ENCODE results near the gene ANTXR1. TPM values are rescaled to one million over a fixed set of nuclear protein-coding genes. Genes with fewer than 3 reads are reported as not detected.

The ANTXR1 gene
- total and polyA plus RNA-seq, 2 of the 8 experiments (the other 6 are each of a cell fraction or from before 2014, with no cell fraction given): 15.8 to 44.3 TPM

- no peak for TF ChIP-seq TBP (IDR thresholded peaks at IDR 0.05; ENCODE audit: low read depth, low read length)
- no peak for TF ChIP-seq RBBP5 (IDR thresholded peaks at IDR 0.05; ENCODE audit: borderline replicate concordance, low read depth, low read length)
- TF ChIP-seq TEAD4 (IDR thresholded peaks at IDR 0.05; ENCODE audit: low read depth, low read length): no peak
- no peak for TF ChIP-seq CEBPB (IDR thresholded peaks at IDR 0.05; ENCODE audit: low read depth, low read length)
- TF ChIP-seq NRF1 (IDR thresholded peaks at IDR 0.05; ENCODE audit: low read depth, low read length): no peak
- no peak for TF ChIP-seq EZH2 (IDR thresholded peaks at IDR 0.05; ENCODE audit: low read depth, low read length, severe bottlenecking)
- no peak for TF ChIP-seq CREB1 (IDR thresholded peaks at IDR 0.05)
- no peak for TF ChIP-seq SRF (IDR thresholded peaks at IDR 0.05; ENCODE audit: low read depth, low read length)
- no peak for TF ChIP-seq ATF3 (IDR thresholded peaks at IDR 0.05; ENCODE audit: insufficient read depth, low read depth, low read length)
- Histone ChIP-seq H3K4me2 (ENCODE audit: insufficient read depth in 1 of 2, low read depth in 2 of 2, low read length in 2 of 2) (no peak overlapping the region), H2BK5ac (ENCODE audit: low read depth, low read length) (no peak overlapping the region), H3K14ac (ENCODE audit: insufficient read length) (no peak overlapping the region), H3K9ac (replicated peaks in 1 of 4; ENCODE audit: extremely low read depth in 1 of 4, low read depth in 3 of 4, low read length in 3 of 4) (no peak overlapping the region), H3K27me3 (replicated peaks in 1 of 4; ENCODE audit: control insufficient read depth in 3 of 4, extremely low read depth in 1 of 4, insufficient read depth in 3 of 4, low read length in 3 of 4) (no peaks in the 10 kb centered on the region), H3K36me3 (ENCODE audit: control insufficient read depth in 2 of 4, insufficient read depth in 4 of 4, low read length in 3 of 4) (no peaks in the 10 kb centered on the region), H2BK120ac (replicated peaks; ENCODE audit: low read depth, low read length) (no peak overlapping the region), H3K56ac (replicated peaks; ENCODE audit: insufficient read length, low read depth, low read length) (no peak overlapping the region), H3K9me3 (ENCODE audit: insufficient read depth in 2 of 2, low read depth in 1 of 2, low read length in 1 of 2) (no peaks in the 10 kb centered on the region), H3K4me1 (replicated peaks in 1 of 4; ENCODE audit: control insufficient read depth in 3 of 4, insufficient read depth in 4 of 4, low read length in 3 of 4) (no peaks in the 10 kb centered on the region), H3K27ac (ENCODE audit: low read depth, low read length) (no peak overlapping the region), H2AK5ac (ENCODE audit: low read depth, low read length) (no peak overlapping the region), H2BK15ac (ENCODE audit: low read length) (no peak overlapping the region), H4K5ac (ENCODE audit: insufficient read length, low read depth, low read length) (no peak overlapping the region), H4K8ac (ENCODE audit: extremely low read depth, insufficient read depth, low read length) (no peak overlapping the region), H3K23ac (ENCODE audit: insufficient read length) (no peak overlapping the region), H2AFZ (ENCODE audit: low read length) (no peak overlapping the region), H3K79me1 (ENCODE audit: low read depth, low read length) (no peaks in the 10 kb centered on the region), H3K4me3 (ENCODE audit: extremely low read depth in 1 of 4, insufficient read depth in 2 of 4, low read depth in 3 of 4, low read length in 4 of 4) (no peak overlapping the region), H4K20me1 (replicated peaks in 1 of 2; ENCODE audit: control insufficient read depth in 1 of 2, insufficient read depth in 2 of 2, low read length in 2 of 2) (peaks cover 0 to 1% of the 10 kb centered on the region in 2 experiments), H3K18ac (ENCODE audit: extremely low read depth, low read length) (no peak overlapping the region), H2BK20ac (ENCODE audit: low read length) (no peak overlapping the region), H2BK12ac (ENCODE audit: low read depth, low read length) (no peak overlapping the region), H4K91ac (replicated peaks; ENCODE audit: insufficient read length, low read length) (no peak overlapping the region), H3K4ac (replicated peaks; ENCODE audit: insufficient read length, low read depth, low read length) (no peak overlapping the region), H3K79me2 (ENCODE audit: control insufficient read depth in 1 of 2, insufficient read depth in 2 of 2, low read length in 2 of 2) (no peaks in the 10 kb centered on the region), H3K23me2 (ENCODE audit: low read depth, low read length) (no peaks in the 10 kb centered on the region)
- no peak for DNase-seq (ENCODE audit: low read depth in 1 of 2, low spot score in 2 of 2)
- CTCF ChIA-PET (ENCODE audit: partially characterized antibody): no interaction called here
- 79% methylated on average over 6 of the region's 6 CpGs; no CpG with 5 or more reads in 1 of the 2 experiments for WGBS, 2 experiments (ENCODE audit: extremely low coverage in 1 of 2, insufficient coverage in 1 of 2, insufficient read length in 1 of 2, insufficient replicate concordance in 2 of 2, low coverage in 1 of 2, low lambda C conversion rate in 2 of 2, missing lambda C conversion rate in 1 of 2)
- POLR2A ChIA-PET (ENCODE audit: partially characterized antibody): no interaction called here
- no peak for FAIRE-seq
These were observed 218.8 kb downstream of the ANTXR1 start for GRCh38 chr2:69231612-69232277.

Data from H1 (cell line).